WTC11 (cell line): ENCODE data around the gene ARHGEF37. TPM values are rescaled to one million over a fixed set of nuclear protein-coding genes. Genes with fewer than 3 reads are reported as not detected.

Experiments
- ATAC-seq: fragments of 200-7000 bp; cut with Tn5 transposase; 2 replicates; pipeline ENCODE4 v1.10.0; 2021; ENCODE audit warnings: mild to moderate bottlenecking, moderate library complexity
- CTCF ChIA-PET: fragments of 300-600 bp; sonication (Branson Sonifier 250); formaldehyde crosslinking; loops from one replicate; lab custom pipeline; 2021; ENCODE audit warnings: antibody characterized with exemption; lab: Charles Lee
- POLR2A ChIA-PET: fragments of 350-600 bp; sonication (Branson Sonifier 250); formaldehyde crosslinking; loops from one replicate; lab custom pipeline; 2021; ENCODE audit warnings: antibody characterized with exemption; lab: Charles Lee
- DNase-seq: peaks from one replicate; pipeline ENCODE4 v3.0.0; 2021; ENCODE audit warnings: low spot score
- H3K27ac Mint-ChIP-seq: 2 replicates; pipeline ENCODE4 v1.8.0; 2021; ENCODE audit warnings: mixed read lengths
- H3K27me3 Mint-ChIP-seq: 2 replicates; pipeline ENCODE4 v1.8.0; 2021; ENCODE audit warnings: low read depth, mild to moderate bottlenecking, moderate library complexity, mixed read lengths
- H3K36me3 Mint-ChIP-seq: 2 replicates; pipeline ENCODE4 v1.8.0; 2021; ENCODE audit warnings: mixed read lengths
- H3K4me1 Mint-ChIP-seq: 2 replicates; pipeline ENCODE4 v1.8.0; 2022; ENCODE audit warnings: mixed read lengths
- H3K4me3 Mint-ChIP-seq: 2 replicates; pipeline ENCODE4 v1.8.0; 2021; ENCODE audit warnings: mild to moderate bottlenecking, moderate library complexity, mixed read lengths
- H3K9me3 Mint-ChIP-seq: 2 replicates; pipeline ENCODE4 v1.8.0; 2021; ENCODE audit warnings: mixed read lengths
- ARID4B ChIP-seq: sonication (generic); formaldehyde crosslinking; IDR thresholded peaks from 2 replicates; pipeline ENCODE4 v1.8.0; 2023; ENCODE audit warnings: missing genetic modification reagents, mild to moderate bottlenecking, borderline replicate concordance
- CREB1 ChIP-seq: sonication (generic); formaldehyde crosslinking; IDR thresholded peaks from 2 replicates; pipeline ENCODE4 v1.8.0; 2023; ENCODE audit warnings: mild to moderate bottlenecking, missing genetic modification reagents
- E2F1 ChIP-seq: sonication (generic); formaldehyde crosslinking; IDR thresholded peaks from 2 replicates; pipeline ENCODE4 v1.8.0; 2022; ENCODE audit warnings: mild to moderate bottlenecking, missing genetic modification reagents
- FOXJ3 ChIP-seq: sonication (generic); formaldehyde crosslinking; IDR thresholded peaks from 2 replicates; pipeline ENCODE4 v1.9.0; 2021; ENCODE audit warnings: missing genetic modification reagents, mild to moderate bottlenecking, borderline replicate concordance
- GABPB1 ChIP-seq: sonication (generic); formaldehyde crosslinking; IDR thresholded peaks from 2 replicates; pipeline ENCODE4 v1.8.1; 2023; ENCODE audit warnings: mild to moderate bottlenecking, missing genetic modification reagents
- MAX ChIP-seq: sonication (generic); formaldehyde crosslinking; IDR thresholded peaks from 2 replicates; pipeline ENCODE4 v1.8.0; 2022; ENCODE audit warnings: mild to moderate bottlenecking, missing genetic modification reagents
- NFYB ChIP-seq: sonication (generic); formaldehyde crosslinking; conservative IDR thresholded peaks from 2 replicates; pipeline ENCODE4 v1.8.0; 2022; ENCODE audit warnings: low read depth, missing genetic modification reagents
- NR1H2 ChIP-seq: sonication (generic); formaldehyde crosslinking; IDR thresholded peaks from 2 replicates; pipeline ENCODE4 v1.9.0; 2021; ENCODE audit warnings: mild to moderate bottlenecking, moderate library complexity, missing genetic modification reagents
- PRDM15 ChIP-seq: sonication (generic); formaldehyde crosslinking; IDR thresholded peaks from 2 replicates; pipeline ENCODE4 v1.8.0; 2022; ENCODE audit warnings: missing genetic modification reagents
- TP53 ChIP-seq: sonication (generic); formaldehyde crosslinking; IDR thresholded peaks from 2 replicates; pipeline ENCODE4 v1.8.1; 2023; ENCODE audit warnings: mild to moderate bottlenecking, missing genetic modification reagents
- USF2 ChIP-seq: sonication (generic); formaldehyde crosslinking; IDR thresholded peaks from 2 replicates; pipeline ENCODE4 v1.8.1; 2023; ENCODE audit warnings: mild to moderate bottlenecking, missing genetic modification reagents, moderate library complexity
- ZBTB21 ChIP-seq: sonication (generic); formaldehyde crosslinking; IDR thresholded peaks from 2 replicates; pipeline ENCODE4 v1.8.1; 2023; ENCODE audit warnings: mild to moderate bottlenecking, missing genetic modification reagents, borderline replicate concordance
- ZBTB43 ChIP-seq: sonication (generic); formaldehyde crosslinking; IDR thresholded peaks from 2 replicates; pipeline ENCODE4 v1.8.1; 2023; ENCODE audit warnings: mild to moderate bottlenecking, missing genetic modification reagents
- ZMAT4 ChIP-seq: fragments of 250-450 bp; sonication (Bioruptor Pico); IDR thresholded peaks from 2 replicates; pipeline ENCODE4 v1.9.0; 2021; ENCODE audit warnings: mild to moderate bottlenecking
- ZNF263 ChIP-seq: sonication (generic); formaldehyde crosslinking; IDR thresholded peaks from 2 replicates; pipeline ENCODE4 v1.8.1; 2022; ENCODE audit warnings: low read depth, mild to moderate bottlenecking, moderate library complexity, missing genetic modification reagents
- ZNF396 ChIP-seq: fragments of 250-450 bp; sonication (Bioruptor Pico); IDR thresholded peaks from 2 replicates; pipeline ENCODE4 v1.8.0; 2021; ENCODE audit warnings: mild to moderate bottlenecking, moderate library complexity, borderline replicate concordance
- ZNF423 ChIP-seq: fragments of 250-450 bp; sonication (Bioruptor Pico); IDR thresholded peaks from 2 replicates; pipeline ENCODE4 v2.1.2; 2022; ENCODE audit warnings: mild to moderate bottlenecking, moderate library complexity
- ZNF425 ChIP-seq: fragments of 250-450 bp; sonication (Bioruptor Pico); conservative IDR thresholded peaks from 2 replicates; pipeline ENCODE4 v1.9.0; 2021; ENCODE audit warnings: mild to moderate bottlenecking
- total RNA-seq: library from RNA; stranded (reverse); gene quantifications from 3 replicates; pipeline ENCODE4 v1.2.3, GENCODE V29; 2021

Gene ARHGEF37
- total RNA-seq, 1 experiment from 2014 or later = 1.1 TPM

- ATAC-seq = no peak
- CTCF ChIA-PET = interaction anchor here (0.6 to 2.6 kb wide), 5 partner anchors 16 to 174 kb away, joined by 3 to 11 read pairs (median 3); no protein-coding TSS in a partner anchor
Measured at GRCh38 chr5:149616727-149617285, 35.5 kb downstream of the ARHGEF37 start.

More at GRCh38 chr5:149616727-149617285, 35.5 kb downstream of the ARHGEF37 start:
- Mint-ChIP-seq H3K4me3 (no peak overlapping the region), H3K9me3 (no peaks in the 10 kb centered on the region), H3K27ac (no peak overlapping the region), H3K4me1 (peaks cover 10% of the 10 kb centered on the region), H3K36me3 (no peaks in the 10 kb centered on the region), H3K27me3 (no peaks in the 10 kb centered on the region)
- TF ChIP-seq ZBTB43 (CRISPR knock-in tag) = no peak
- TF ChIP-seq GABPB1 (CRISPR knock-in tag) = no peak
- TF ChIP-seq E2F1 = no peak
- no peak for TF ChIP-seq ZNF423 (CRISPR knock-in tag)
- no peak for TF ChIP-seq ZNF396 (CRISPR knock-in tag)
- TF ChIP-seq FOXJ3 (CRISPR knock-in tag) = no peak
- no peak for TF ChIP-seq USF2 (CRISPR knock-in tag)
- no peak for TF ChIP-seq ZBTB21 (CRISPR knock-in tag)
- no peak for TF ChIP-seq ARID4B (CRISPR knock-in tag)
- TF ChIP-seq CREB1 (CRISPR knock-in tag) = no peak
- no peak for TF ChIP-seq MAX
- no peak for TF ChIP-seq ZNF425 (CRISPR knock-in tag)
- TF ChIP-seq PRDM15 (CRISPR knock-in tag) = no peak
- no peak for TF ChIP-seq ZMAT4 (CRISPR knock-in tag)
- TF ChIP-seq ZNF263 (CRISPR knock-in tag) = no peak
- TF ChIP-seq TP53 = no peak
- TF ChIP-seq NFYB (CRISPR knock-in tag) = no peak
- no peak for TF ChIP-seq NR1H2 (CRISPR knock-in tag)
- POLR2A ChIA-PET = no interaction called here
- no peak for DNase-seq
